Neuronal stem cell (in vitro differentiated cells): ENCODE measurements around the gene ATAD3C.

Experiments
- DNase-seq: peaks from one replicate; pipeline ENCODE4 v3.0.0-alpha.2; 2013; ENCODE audit warnings: low spot score
- H2AFZ ChIP-seq: one replicate; pipeline ENCODE4 v1.6.1; 2013; ENCODE audit warnings: mild to moderate bottlenecking, low read length, inconsistent platforms
- H2AK5ac ChIP-seq: 2 replicates; pipeline ENCODE4 v1.6.1; 2013; ENCODE audit warnings: low read depth, mild to moderate bottlenecking, inconsistent platforms, low read length, moderate library complexity, mixed read lengths
- H2BK120ac ChIP-seq: 2 replicates; pipeline ENCODE4 v1.6.1; 2013; ENCODE audit warnings: low read depth, mild to moderate bottlenecking, inconsistent platforms, low read length, moderate library complexity, mixed read lengths
- H2BK12ac ChIP-seq: one replicate; pipeline ENCODE4 v1.6.1; 2013; ENCODE audit warnings: low read length, inconsistent platforms
- H2BK15ac ChIP-seq: 2 replicates; pipeline ENCODE4 v1.6.1; 2013; ENCODE audit warnings: mild to moderate bottlenecking, low read length, inconsistent platforms, mixed read lengths
- H2BK5ac ChIP-seq: one replicate; pipeline ENCODE4 v1.6.1; 2013; ENCODE audit warnings: inconsistent platforms, mild to moderate bottlenecking, low read length, moderate library complexity
- H3K14ac ChIP-seq: one replicate; pipeline ENCODE4 v1.6.1; 2013; ENCODE audit warnings: low read length, inconsistent platforms
- H3K18ac ChIP-seq: 2 replicates; pipeline ENCODE4 v1.6.1; 2013; ENCODE audit warnings: low read length, inconsistent platforms
- H3K23ac ChIP-seq: 2 replicates; pipeline ENCODE4 v1.6.1; 2013; ENCODE audit warnings: low read depth, mild to moderate bottlenecking, mixed read lengths, low read length, inconsistent platforms; ENCODE audit not compliant: poor library complexity
- H3K27ac ChIP-seq: replicated peaks from 3 replicates; pipeline ENCODE4 v1.5.1; 2013; ENCODE audit warnings: low read length, inconsistent platforms
- H3K27me3 ChIP-seq, 3 experiments: 2 replicates each; pipeline ENCODE4 v1.6.1; 2013; ENCODE audit warnings: low read length in 3 of 3, mild to moderate bottlenecking in 2 of 3, inconsistent platforms in 1 of 3, low read depth in 1 of 3, mixed read lengths in 1 of 3, moderate library complexity in 1 of 3; ENCODE audit not compliant: control insufficient read depth in 3 of 3, insufficient read depth in 3 of 3
- H3K36me3 ChIP-seq, 2 donors: replicated peaks in 1 of 2; 2 replicates each; pipeline ENCODE4 v1.6.1; 2013; ENCODE audit warnings: low read length in 2 of 2; ENCODE audit not compliant: control insufficient read depth in 2 of 2, insufficient read depth in 2 of 2
- H3K4ac ChIP-seq: 2 replicates; pipeline ENCODE4 v1.6.1; 2013; ENCODE audit warnings: inconsistent platforms, mild to moderate bottlenecking, low read length, moderate library complexity
- H3K4me1 ChIP-seq, 2 donors: 1 replicate in 1 of 2; 2 replicates in 1 of 2; pipeline ENCODE4 v1.6.1; 2013; ENCODE audit warnings: low read length in 2 of 2, low read depth in 1 of 2; ENCODE audit not compliant: control insufficient read depth in 2 of 2, insufficient read depth in 1 of 2
- H3K4me2 ChIP-seq: one replicate; pipeline ENCODE4 v1.6.1; 2013; ENCODE audit warnings: mild to moderate bottlenecking, low read length, inconsistent platforms; ENCODE audit not compliant: insufficient read depth, poor library complexity, severe bottlenecking
- H3K4me3 ChIP-seq, 2 donors: 2 replicates each; pipeline ENCODE4 v1.5.1; 2013; ENCODE audit warnings: low read length in 2 of 2, mild to moderate bottlenecking in 2 of 2, inconsistent platforms in 1 of 2, moderate library complexity in 1 of 2
- H3K79me1 ChIP-seq: one replicate; pipeline ENCODE4 v1.6.1; 2013; ENCODE audit warnings: low read depth, mild to moderate bottlenecking, inconsistent platforms, low read length, moderate library complexity
- H3K9ac ChIP-seq: one replicate; pipeline ENCODE4 v1.6.1; 2013; ENCODE audit warnings: mild to moderate bottlenecking, low read depth, low read length, inconsistent platforms; ENCODE audit not compliant: poor library complexity
- H3K9me3 ChIP-seq, 2 donors: replicated peaks in 1 of 2; 2 replicates each; pipeline versions ENCODE3 to v1.6.1; 2013; ENCODE audit warnings: low read length in 2 of 2, mild to moderate bottlenecking in 2 of 2, inconsistent platforms in 1 of 2, low read depth in 1 of 2, mixed read lengths in 1 of 2, moderate library complexity in 1 of 2; ENCODE audit not compliant: control insufficient read depth in 2 of 2, insufficient read depth in 1 of 2
- H4K8ac ChIP-seq: one replicate; pipeline ENCODE4 v1.6.1; 2013; ENCODE audit warnings: low read depth, mild to moderate bottlenecking, inconsistent platforms, low read length, moderate library complexity
- H4K91ac ChIP-seq: one replicate; pipeline ENCODE4 v1.6.1; 2013; ENCODE audit warnings: low read length, low read depth, mild to moderate bottlenecking, inconsistent platforms; ENCODE audit not compliant: poor library complexity
- whole genome bisulfite sequencing, 2 donors: extraction: QIAGEN DNeasy Blood & Tissue Kit; methylation state at CpG; one replicate each; pipeline ENCODE4 v1.1.7; 2013; ENCODE audit warnings: missing lambda C conversion rate in 2 of 2, mixed read lengths in 1 of 2; ENCODE audit not compliant: insufficient read length in 2 of 2, insufficient replicate concordance in 1 of 2; ENCODE audit errors: extremely low coverage in 2 of 2; 5-methylcytosine and 5-hydroxymethylcytosine counted together

ATAD3C gene

DNA sequence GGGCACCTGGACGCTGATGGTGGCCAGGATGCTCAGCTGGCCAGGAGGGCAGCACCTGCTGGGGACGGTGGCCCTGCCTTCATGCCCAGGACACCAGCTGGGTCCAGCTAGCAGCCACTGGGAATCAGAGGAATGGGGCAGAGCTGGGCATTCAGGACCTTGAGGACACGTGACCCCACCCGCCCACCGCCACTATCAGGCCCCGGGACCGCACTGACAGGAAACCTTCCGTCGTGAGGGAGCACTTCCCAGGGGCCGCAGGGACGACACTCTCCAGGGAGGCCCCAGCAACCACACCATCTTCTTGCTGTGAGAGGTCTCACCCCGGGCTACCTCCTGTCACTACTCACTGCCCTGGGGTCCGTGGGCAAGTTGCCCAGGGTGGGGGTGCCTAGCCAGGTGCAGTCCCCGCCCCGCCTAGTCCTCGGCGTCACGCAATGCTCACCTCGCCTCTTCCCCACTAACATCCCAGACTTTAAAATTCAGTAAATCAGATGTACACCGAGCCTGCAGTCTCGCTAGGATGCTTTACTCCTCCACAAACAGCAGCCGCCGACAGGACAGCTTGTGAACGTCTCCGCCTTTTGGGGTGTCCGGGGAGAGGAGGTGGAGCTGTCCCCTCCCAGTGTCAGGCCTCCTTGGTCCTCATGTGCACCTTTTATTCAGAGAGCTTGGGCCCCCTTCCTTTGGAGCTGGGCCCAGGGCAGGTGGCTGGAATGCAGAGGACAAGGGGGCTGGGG, 9.1 kb upstream of the ATAD3C start:
- Histone ChIP-seq H3K9me3 (no peaks in the 10 kb centered on the region), H3K4ac (no peak overlapping the region), H2BK12ac (peak overlapping the region; percentile 63), H3K14ac (no peak overlapping the region), H2AK5ac (peak overlapping the region; percentile 96), H3K23ac (peak overlapping the region; percentile 73), H3K4me2 (no peak overlapping the region), H3K9ac (peak overlapping the region; percentile 44), H3K79me1 (peaks cover 4% of the 10 kb centered on the region), H2BK120ac (peak overlapping the region; percentile 69), H4K8ac (no peak overlapping the region), H3K4me1 (peaks cover 7 to 28% of the 10 kb centered on the region in 2 donors), H3K27me3 (peaks cover 0 to 12% (median 5%) of the 10 kb centered on the region in 3 experiments), H2BK15ac (peak overlapping the region; percentile 96), H2AFZ (peak overlapping the region; percentile 53), H3K27ac (no peak overlapping the region), H3K4me3 (no peak overlapping the region), H3K18ac (peak overlapping the region; percentile 89), H2BK5ac (peak overlapping the region; percentile 3), H3K36me3 (no peaks in the 10 kb centered on the region), H4K91ac (peak overlapping the region; percentile 47)
- DNase-seq = no peak
- WGBS, 2 donors = no CpG with 5 or more reads among the region's 26 CpGs

DNA sequence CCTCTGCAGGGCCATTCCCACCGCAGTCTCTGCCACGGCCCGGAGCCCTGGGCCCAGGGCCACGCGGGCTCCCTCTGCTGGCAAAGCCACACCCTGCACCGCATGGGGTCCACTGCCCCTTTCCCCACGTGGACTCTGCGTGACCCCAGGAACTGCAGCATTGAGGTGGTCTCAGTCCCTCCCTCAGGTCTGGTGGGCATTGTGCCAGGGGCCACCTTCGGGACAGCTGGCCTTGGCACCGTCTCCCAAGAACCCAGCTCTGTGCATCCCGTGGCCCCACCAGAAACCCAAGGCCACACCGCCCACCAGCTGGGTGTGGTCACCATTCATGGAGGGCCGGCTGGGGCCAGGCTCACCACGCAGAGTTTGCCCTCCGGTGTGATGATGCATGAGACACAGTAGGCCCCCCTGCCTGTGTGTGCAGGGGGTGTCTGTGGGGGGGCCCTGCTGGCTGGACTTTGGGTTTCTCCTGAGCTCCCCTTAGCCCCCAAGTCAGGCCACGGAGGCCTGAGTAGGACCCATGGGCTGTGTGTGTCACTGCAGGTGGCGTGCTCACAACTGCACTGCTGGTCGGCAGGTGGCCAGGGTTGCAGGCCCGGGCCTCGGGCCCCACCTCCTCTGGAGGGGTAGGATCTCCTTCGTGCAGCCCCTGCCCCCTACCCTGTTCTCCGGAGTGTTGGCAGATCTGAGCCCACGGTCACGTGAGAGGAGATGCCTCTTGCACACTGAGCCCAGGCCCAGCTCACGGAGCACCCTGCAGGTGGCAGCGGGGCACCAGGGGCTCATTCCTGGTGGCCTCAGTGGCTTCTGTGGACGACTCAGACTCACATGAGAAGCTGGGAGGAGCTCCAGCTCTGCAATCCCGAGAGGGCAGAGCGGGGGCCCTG, 8.2 kb upstream of the ATAD3C start:
- Histone ChIP-seq H2AFZ (peak overlapping the region; percentile 53), H3K79me1 (peaks cover 4% of the 10 kb centered on the region), H3K4me3 (no peak overlapping the region), H3K9ac (no peak overlapping the region), H3K23ac (peak overlapping the region; percentile 52), H3K4ac (peak overlapping the region; percentile 76), H3K9me3 (no peaks in the 10 kb centered on the region), H2BK12ac (peak overlapping the region; percentile 84), H4K91ac (no peak overlapping the region), H3K36me3 (no peaks in the 10 kb centered on the region), H3K4me2 (no peak overlapping the region), H3K14ac (no peak overlapping the region), H3K18ac (peak overlapping the region; percentile 4), H3K27me3 (peaks cover 0 to 8% (median 0%) of the 10 kb centered on the region in 3 experiments), H2BK15ac (peak overlapping the region; percentile 97), H2BK5ac (peak overlapping the region; percentile 3), H3K27ac (no peak overlapping the region), H4K8ac (no peak overlapping the region), H2BK120ac (peak overlapping the region; percentile 69), H3K4me1 (peaks cover 3 to 27% of the 10 kb centered on the region in 2 donors), H2AK5ac (peak overlapping the region; percentile 59)
- no CpG with 5 or more reads among the region's 29 CpGs for WGBS, 2 donors
- no peak for DNase-seq

- H2BK120ac ChIP-seq = no peak overlapping the region
- no peak overlapping the region for H3K4me3 ChIP-seq
Measured at GRCh38 chr1:1442069-1442770, 7.3 kb upstream of the ATAD3C start.

More at GRCh38 chr1:1442069-1442770, 7.3 kb upstream of the ATAD3C start:
- no peak overlapping the region for H3K4ac ChIP-seq
- H3K23ac ChIP-seq = peak overlapping the region; percentile 65
- H3K9ac ChIP-seq = peak overlapping the region; percentile 12
- DNase-seq = no peak
- H3K27ac ChIP-seq = no peak overlapping the region
- peak overlapping the region; percentile 0 for H2AFZ ChIP-seq
- WGBS, 2 donors = no CpG with 5 or more reads among the region's 32 CpGs
- peak overlapping the region; percentile 21 for H3K14ac ChIP-seq
- no peaks in the 10 kb centered on the region for H3K36me3 ChIP-seq
- no peaks in the 10 kb centered on the region for H3K9me3 ChIP-seq
- no peak overlapping the region for H2BK12ac ChIP-seq
- no peak overlapping the region for H4K91ac ChIP-seq
- H2BK15ac ChIP-seq = no peak overlapping the region
- H2AK5ac ChIP-seq = peak overlapping the region; percentile 59
- no peak overlapping the region for H4K8ac ChIP-seq
- no peak overlapping the region for H2BK5ac ChIP-seq
- H3K79me1 ChIP-seq = peaks cover 4% of the 10 kb centered on the region
- no peak overlapping the region for H3K18ac ChIP-seq
- peaks cover 0 to 22% of the 10 kb centered on the region in 2 donors for H3K4me1 ChIP-seq
- H3K4me2 ChIP-seq = no peak overlapping the region
- no peaks in the 10 kb centered on the region for H3K27me3 ChIP-seq
